Measurements from ENCODE around the gene ZNF300. TPM values are rescaled to one million over a fixed set of nuclear protein-coding genes. Genes with fewer than 3 reads are reported as not detected.

Gene ZNF300
- total and polyA plus RNA-seq, 2 of the 13 experiments (the other 11 are each of a cell fraction or from before 2014, with no cell fraction given) = 2.7 to 6.8 TPM

DNA sequence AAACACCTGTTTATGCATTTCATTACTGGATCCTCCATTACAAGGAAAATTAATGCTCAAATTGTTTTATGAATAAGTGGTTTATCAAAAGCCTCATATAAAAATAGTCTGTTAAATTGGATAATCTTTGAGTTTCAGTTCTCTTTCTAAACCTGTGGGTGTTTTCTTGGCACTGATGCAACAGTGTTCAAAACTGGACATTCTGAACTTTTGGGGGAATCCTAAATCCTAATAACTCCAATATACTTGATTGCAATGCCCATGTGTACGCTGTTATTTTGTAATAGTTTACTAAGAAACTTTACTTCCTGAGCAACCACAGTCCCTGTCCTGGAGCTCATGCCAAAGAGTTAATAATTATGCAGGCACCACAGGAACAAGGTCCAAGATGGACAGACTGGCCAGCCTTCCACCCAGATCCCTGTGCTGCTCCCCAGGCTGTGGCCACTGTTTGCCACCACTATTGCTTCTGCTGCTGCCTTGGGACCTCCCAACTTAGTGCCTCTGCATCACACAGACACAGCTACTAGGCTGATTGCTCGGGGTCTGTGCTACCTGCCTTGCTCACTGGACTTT is 44.4 kb downstream of the ZNF300 start (continued):
- peak; percentile 37; the same call in 1 of the 2 replicates for TF ChIP-seq HNF4G (IDR thresholded peaks at IDR 0.05; ENCODE audit: borderline replicate concordance, low read depth, low read length)
- TF ChIP-seq HNF4G (CRISPR knock-in tag; IDR thresholded peaks at IDR 0.05; ENCODE audit: borderline replicate concordance, low read depth) = no peak
- 0 out of 2 replicates have a peak, but pooled peaks have one; percentile 38 for TF ChIP-seq PHF21A (CRISPR knock-in tag; IDR thresholded peaks at IDR 0.05)
- TF ChIP-seq, protein P1, sequence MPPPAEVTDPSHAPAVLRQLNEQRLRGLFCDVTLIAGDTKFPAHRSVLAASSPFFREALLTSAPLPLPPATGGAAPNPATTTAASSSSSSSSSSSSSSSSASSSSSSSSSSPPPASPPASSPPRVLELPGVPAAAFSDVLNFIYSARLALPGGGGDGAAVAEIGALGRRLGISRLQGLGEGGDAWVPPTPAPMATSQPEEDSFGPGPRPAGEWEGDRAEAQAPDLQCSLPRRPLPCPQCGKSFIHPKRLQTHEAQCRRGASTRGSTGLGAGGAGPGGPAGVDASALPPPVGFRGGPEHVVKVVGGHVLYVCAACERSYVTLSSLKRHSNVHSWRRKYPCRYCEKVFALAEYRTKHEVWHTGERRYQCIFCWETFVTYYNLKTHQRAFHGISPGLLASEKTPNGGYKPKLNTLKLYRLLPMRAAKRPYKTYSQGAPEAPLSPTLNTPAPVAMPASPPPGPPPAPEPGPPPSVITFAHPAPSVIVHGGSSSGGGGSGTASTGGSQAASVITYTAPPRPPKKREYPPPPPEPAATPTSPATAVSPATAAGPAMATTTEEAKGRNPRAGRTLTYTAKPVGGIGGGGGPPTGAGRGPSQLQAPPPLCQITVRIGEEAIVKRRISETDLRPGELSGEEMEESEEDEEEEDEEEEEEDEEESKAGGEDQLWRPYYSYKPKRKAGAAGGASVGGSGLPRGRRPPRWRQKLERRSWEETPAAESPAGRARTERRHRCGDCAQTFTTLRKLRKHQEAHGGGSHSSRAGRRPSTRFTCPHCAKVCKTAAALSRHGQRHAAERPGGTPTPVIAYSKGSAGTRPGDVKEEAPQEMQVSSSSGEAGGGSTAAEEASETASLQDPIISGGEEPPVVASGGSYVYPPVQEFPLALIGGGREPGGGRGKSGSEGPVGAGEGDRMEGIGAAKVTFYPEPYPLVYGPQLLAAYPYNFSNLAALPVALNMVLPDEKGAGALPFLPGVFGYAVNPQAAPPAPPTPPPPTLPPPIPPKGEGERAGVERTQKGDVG (CRISPR knock-in tag; IDR thresholded peaks at IDR 0.05; ENCODE audit: borderline replicate concordance) = no peak
- TF ChIP-seq, protein P2, sequence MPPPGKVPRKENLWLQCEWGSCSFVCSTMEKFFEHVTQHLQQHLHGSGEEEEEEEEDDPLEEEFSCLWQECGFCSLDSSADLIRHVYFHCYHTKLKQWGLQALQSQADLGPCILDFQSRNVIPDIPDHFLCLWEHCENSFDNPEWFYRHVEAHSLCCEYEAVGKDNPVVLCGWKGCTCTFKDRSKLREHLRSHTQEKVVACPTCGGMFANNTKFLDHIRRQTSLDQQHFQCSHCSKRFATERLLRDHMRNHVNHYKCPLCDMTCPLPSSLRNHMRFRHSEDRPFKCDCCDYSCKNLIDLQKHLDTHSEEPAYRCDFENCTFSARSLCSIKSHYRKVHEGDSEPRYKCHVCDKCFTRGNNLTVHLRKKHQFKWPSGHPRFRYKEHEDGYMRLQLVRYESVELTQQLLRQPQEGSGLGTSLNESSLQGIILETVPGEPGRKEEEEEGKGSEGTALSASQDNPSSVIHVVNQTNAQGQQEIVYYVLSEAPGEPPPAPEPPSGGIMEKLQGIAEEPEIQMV (CRISPR knock-in tag; IDR thresholded peaks at IDR 0.05; ENCODE audit: low read depth) = no peak
- TF ChIP-seq LCORL (IDR thresholded peaks at IDR 0.05) = no peak
- no peak for TF ChIP-seq LCORL (CRISPR knock-in tag; IDR thresholded peaks at IDR 0.05)
- TF ChIP-seq CBX5 (CRISPR knock-in tag; IDR thresholded peaks at IDR 0.05; ENCODE audit: borderline replicate concordance) = peak; percentile 43; the same call in 1 of the 2 replicates
- TF ChIP-seq ZNF792 (CRISPR knock-in tag; IDR thresholded peaks at IDR 0.05) = 0 out of 2 replicates have a peak, but pooled peaks have one; percentile 49
- 0 out of 2 replicates have a peak, but pooled peaks have one; percentile 26 for TF ChIP-seq ZMAT3 (CRISPR knock-in tag; conservative IDR thresholded peaks at IDR 0.05)
- TF ChIP-seq, protein P3, sequence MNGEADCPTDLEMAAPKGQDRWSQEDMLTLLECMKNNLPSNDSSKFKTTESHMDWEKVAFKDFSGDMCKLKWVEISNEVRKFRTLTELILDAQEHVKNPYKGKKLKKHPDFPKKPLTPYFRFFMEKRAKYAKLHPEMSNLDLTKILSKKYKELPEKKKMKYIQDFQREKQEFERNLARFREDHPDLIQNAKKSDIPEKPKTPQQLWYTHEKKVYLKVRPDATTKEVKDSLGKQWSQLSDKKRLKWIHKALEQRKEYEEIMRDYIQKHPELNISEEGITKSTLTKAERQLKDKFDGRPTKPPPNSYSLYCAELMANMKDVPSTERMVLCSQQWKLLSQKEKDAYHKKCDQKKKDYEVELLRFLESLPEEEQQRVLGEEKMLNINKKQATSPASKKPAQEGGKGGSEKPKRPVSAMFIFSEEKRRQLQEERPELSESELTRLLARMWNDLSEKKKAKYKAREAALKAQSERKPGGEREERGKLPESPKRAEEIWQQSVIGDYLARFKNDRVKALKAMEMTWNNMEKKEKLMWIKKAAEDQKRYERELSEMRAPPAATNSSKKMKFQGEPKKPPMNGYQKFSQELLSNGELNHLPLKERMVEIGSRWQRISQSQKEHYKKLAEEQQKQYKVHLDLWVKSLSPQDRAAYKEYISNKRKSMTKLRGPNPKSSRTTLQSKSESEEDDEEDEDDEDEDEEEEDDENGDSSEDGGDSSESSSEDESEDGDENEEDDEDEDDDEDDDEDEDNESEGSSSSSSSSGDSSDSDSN (CRISPR knock-in tag; IDR thresholded peaks at IDR 0.05) = peak; percentile 23; the same call in 1 of the 2 replicates
- TF ChIP-seq MED1 (CRISPR knock-in tag; IDR thresholded peaks at IDR 0.05) = peak; percentile 37
- TF ChIP-seq ZSCAN31 (CRISPR knock-in tag; IDR thresholded peaks at IDR 0.05; ENCODE audit: low read depth) = no peak
- TF ChIP-seq, protein P4, sequence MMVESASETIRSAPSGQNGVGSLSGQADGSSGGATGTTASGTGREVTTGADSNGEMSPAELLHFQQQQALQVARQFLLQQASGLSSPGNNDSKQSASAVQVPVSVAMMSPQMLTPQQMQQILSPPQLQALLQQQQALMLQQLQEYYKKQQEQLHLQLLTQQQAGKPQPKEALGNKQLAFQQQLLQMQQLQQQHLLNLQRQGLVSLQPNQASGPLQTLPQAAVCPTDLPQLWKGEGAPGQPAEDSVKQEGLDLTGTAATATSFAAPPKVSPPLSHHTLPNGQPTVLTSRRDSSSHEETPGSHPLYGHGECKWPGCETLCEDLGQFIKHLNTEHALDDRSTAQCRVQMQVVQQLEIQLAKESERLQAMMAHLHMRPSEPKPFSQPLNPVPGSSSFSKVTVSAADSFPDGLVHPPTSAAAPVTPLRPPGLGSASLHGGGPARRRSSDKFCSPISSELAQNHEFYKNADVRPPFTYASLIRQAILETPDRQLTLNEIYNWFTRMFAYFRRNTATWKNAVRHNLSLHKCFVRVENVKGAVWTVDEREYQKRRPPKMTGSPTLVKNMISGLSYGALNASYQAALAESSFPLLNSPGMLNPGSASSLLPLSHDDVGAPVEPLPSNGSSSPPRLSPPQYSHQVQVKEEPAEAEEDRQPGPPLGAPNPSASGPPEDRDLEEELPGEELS (CRISPR knock-in tag; IDR thresholded peaks at IDR 0.05) = 0 out of 2 replicates have a peak, but pooled peaks have one; percentile 21
- peak; percentile 21; the same call in 1 of the 2 replicates for TF ChIP-seq SAP130 (CRISPR knock-in tag; IDR thresholded peaks at IDR 0.05; ENCODE audit: low read depth)
- no peak for TF ChIP-seq ZNF296 (CRISPR knock-in tag; conservative IDR thresholded peaks at IDR 0.05)
- no peak for TF ChIP-seq NFATC3 (CRISPR knock-in tag; IDR thresholded peaks at IDR 0.05)
